CD4-positive, alpha-beta T cell treated with Interleukin-4 for 1 hour (primary cell): ENCODE measurements around the gene CNTN4.
"Not testable (repeated sequence)": the region's sequence is repeated elsewhere in the genome, so short reads cannot be mapped to it uniquely, and the experiment has no call there.

Experiments
- DNase-seq, 2 donors: peaks; one replicate each; pipeline ENCODE4 v3.0.0-alpha.2; 2020 to 2022

CNTN4 gene

DNA sequence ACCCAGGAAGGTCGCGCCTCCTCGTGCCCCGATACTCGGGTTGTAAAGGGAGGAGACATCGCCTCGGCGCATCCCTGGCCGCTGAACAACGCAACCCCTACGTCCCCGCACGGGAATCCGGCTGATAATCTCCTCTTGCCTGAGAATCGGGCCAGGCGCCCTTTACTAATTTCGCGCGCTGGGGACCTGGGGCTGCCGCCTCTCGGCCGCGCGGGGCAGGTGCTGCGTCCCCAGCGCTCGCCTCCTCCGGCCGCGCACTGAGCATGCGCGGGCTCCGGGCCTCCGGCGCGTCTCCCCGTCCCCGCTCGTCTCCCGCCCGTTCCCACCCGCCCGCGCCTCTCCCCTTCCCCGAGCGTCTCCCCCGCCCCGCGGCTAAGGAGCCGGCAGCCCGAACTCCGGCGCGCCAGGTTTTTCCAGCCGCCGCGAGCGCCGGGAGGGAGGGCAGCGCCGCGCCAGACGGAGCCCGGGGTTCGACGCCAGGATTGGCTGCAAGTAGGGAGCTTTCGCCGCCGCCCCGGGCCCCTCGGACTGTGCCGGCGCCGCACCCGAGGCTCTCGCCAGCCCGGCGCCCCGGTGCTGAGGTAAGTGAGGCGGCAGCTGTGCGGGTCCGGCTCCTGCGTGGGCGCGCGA lies at the start of gene CNTN4:
Gene CNTN4, plus strand, starts transcription at position 469 of the 630 bp plus-strand sequence.
- DNase-seq, result no peak

GRCh38 chr3:2061360-2061759 lies 37.3 kb upstream of the CNTN4 start:
- DNase-seq, result no peak

GRCh38 chr3:2071531-2071930 lies 27.1 kb upstream of the CNTN4 start:
- DNase-seq, result no peak

- DNase-seq, result no peak
Measured at GRCh38 chr3:2078821-2079220, 19.8 kb upstream of the CNTN4 start.

- DNase-seq, result no peak
Measured at GRCh38 chr3:2082871-2083480, 15.7 kb upstream of the CNTN4 start.

DNA sequence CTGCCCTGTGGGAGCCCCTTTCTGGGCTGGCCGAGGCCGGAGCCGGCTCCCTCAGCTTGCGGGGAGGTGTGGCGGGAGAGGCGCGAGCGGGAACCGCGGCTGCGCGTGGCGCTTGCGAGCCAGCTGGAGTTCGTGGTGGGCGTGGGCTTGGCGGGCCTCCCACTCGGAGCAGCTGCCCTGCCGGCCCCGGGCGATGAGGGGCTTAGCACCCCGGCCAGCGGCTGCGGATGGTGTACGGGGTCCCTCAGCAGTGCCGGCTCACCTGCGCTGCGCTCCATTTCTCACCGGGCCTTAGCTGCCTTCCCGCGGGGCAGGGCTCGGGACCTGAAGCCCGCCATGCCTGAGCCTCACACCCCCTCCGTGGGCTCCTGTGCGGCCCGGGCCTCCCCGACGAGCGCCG lies 15.1 kb upstream of the CNTN4 start:
- not testable (repeated sequence) for DNase-seq

DNA sequence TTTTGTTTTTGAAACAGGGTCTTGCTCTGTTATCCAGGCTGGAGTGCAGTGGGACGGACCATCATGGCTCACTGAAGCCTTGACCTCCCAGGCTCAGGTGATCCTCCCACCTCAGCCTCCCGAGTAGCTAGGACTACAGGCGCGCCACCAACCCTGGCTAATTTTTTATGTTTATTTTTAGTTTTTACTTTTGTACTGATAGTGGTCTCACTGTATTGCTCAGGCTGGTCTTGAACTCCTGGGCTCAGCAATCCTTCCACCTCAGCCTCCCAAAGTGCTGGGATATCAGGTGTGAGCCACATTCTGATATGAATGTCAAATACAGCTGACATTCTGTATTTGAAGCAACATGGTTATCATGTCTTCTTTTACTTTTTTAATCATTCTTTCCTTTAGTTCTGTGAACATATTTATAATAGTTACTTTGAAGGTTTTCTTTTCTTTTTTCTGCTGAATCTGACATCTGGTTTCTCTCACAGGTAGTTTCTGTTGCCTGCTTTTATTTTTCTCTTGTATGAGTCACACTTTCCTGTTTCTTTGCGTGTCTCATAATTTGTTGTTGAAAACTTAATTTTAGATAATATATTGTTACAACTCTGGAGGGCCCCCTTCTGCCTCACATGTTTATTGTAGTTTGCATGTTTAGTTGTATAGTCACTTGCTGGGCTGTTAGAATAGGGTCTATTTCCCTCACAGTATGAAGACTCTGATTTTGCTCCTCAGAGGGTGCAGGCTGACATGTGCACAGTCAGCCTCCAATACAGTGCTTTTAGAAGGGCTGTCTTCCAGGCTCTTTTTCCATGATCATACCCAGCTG lies 8.4 kb upstream of the CNTN4 start:
- no peak for DNase-seq

GRCh38 chr3:2092758-2093157 lies 5.9 kb upstream of the CNTN4 start:
- DNase-seq, result no peak

- DNase-seq, result no peak
Measured at GRCh38 chr3:2094941-2095340, 3.7 kb upstream of the CNTN4 start.

- DNase-seq, result no peak
Measured at GRCh38 chr3:2096216-2096615, 2.5 kb upstream of the CNTN4 start.

DNA sequence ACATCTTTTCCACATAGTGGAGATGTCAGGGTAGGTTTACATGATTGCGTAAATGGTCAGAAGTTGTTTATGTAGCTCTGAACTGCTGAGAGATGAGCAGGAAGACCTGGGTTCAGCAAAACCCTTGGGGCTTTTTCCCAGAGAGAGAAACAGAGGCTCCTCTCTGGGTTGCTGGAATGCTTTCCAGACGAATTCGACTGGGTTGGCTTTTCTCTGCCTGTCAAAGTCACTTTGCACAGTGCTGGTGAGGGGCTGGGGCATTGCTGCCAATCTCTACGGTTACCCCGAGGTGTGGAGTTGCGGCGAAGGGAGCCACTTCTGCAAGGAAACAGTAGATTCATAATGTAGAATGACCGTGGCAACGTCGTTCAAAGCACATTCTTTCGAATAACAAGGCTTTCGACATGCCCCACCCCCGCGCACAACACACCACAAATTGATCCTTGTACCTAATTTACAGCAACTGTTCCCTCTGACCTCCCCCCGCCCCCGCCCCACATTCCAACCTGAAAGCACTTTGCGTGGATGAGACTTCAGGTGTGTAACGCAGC lies 950 bp upstream of the CNTN4 start:
- no peak for DNase-seq

- no peak for DNase-seq
Measured at GRCh38 chr3:2099028-2099671, 484 bp downstream of the CNTN4 start.

DNA sequence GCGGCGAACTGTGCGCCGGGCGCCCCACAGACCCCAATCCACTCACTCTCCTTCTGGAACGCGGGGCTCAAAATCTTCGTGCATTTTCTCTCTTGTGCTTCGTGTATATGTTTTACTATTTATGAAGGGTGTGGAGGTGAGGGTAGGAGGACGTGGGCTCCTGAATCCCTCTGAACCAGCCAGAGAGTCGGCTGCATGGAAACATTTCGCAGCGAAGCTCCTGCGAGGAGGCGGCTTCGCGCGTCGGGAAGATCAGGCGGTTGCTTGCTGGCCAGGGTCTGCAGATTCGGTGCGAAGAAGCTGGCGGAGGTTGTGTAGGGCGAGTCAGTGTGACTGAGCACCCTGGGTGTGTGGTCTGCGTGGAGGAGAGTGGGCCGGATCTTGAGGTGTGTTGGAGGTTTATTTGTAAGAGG lies 1.1 kb downstream of the CNTN4 start:
- DNase-seq, result no peak

DNA sequence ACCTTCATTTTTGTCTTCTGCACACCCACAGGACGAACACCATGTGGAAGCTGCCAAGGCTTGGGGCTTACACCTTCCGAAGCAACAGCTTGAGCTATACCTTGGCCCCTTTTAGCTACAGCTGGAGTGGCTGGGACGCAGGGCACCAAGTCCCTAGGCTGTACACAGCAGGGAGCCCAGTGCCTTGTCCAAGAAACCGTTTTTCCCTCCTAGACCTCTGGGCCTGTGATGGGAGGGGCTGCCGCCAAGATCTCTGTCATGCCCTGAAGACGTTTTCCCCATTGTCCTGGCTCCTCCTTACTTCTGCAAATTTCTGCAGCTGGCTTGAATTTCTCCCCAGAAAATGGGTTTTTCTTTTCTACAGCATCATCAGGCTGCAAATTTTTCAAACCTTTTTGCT lies 7.8 kb downstream of the CNTN4 start:
- no peak for DNase-seq

- DNase-seq, result no peak
Measured at GRCh38 chr3:2110597-2111117, 12.0 kb downstream of the CNTN4 start.

DNA sequence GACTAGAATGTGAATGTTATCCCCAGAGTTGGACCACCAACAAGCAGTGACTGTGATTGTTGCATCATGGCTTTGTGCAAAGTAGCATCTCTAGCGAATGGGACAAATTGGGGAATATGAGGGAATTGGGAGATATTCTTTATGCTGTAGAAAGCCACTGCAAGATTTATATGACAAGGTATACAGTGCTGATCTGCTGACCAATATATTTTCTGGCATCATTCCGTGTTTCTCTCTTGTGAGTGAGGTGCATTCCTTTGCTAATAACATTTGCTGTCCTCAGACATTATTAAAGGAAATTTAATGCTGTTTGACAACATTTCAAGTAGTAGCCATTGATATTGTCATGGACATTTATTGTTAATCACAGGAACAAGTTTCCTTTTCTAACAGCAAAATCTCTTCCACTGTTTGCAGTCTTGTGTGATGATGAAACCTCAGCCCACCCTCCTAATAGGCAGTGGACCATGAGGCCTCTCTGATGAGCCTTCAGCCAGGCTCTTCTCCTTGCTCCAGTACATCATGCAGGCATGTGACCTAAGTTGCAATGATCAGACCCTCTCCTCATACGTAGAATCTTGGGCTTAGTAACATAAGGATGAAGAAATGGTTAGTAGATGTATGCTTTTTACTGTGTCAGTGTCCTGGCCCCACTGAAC lies 16.1 kb downstream of the CNTN4 start:
- DNase-seq, result no peak

DNA sequence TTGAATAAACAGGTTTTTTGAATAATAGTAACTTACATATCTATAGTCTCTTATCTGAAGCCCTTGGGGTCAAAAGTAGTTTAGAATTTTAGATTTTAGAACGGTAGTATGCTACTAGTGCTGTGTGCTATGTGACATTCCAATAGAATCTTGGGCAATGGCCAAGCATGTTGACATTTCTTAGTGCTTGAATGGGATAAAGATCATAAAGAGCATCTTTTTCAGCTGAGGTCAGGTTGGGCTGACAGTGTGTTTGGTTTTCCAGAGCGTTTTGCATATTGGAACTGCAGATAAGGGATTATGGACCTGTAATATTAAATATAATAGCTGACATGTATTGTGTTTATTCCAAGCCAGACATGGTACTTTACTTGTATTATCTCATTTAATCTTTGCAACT lies 32.1 kb downstream of the CNTN4 start:
- no peak for DNase-seq

GRCh38 chr3:2133146-2133545 lies 34.5 kb downstream of the CNTN4 start:
- DNase-seq, result no peak

DNA sequence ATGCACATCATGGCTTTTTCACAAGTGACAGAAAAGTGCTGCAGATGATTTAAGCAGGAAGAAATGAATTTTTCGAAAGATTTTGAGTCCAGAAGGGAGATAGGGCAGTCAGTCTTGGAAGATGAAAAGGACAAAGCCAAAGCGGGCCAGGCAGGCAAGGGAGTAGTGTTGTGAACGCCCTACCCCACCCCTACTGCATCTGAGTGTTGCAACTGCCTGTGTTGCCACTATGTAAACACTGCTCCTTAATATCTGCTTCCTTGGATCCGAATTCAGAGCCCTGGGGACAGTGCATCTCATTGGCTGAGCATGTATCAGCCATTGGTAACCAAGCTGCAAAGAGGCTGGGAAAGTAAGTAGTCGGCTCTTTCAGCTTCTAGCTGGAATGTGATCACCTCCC lies 39.0 kb downstream of the CNTN4 start:
- DNase-seq, result no peak

GRCh38 chr3:2141482-2141881 lies 42.8 kb downstream of the CNTN4 start:
- no peak for DNase-seq

DNA sequence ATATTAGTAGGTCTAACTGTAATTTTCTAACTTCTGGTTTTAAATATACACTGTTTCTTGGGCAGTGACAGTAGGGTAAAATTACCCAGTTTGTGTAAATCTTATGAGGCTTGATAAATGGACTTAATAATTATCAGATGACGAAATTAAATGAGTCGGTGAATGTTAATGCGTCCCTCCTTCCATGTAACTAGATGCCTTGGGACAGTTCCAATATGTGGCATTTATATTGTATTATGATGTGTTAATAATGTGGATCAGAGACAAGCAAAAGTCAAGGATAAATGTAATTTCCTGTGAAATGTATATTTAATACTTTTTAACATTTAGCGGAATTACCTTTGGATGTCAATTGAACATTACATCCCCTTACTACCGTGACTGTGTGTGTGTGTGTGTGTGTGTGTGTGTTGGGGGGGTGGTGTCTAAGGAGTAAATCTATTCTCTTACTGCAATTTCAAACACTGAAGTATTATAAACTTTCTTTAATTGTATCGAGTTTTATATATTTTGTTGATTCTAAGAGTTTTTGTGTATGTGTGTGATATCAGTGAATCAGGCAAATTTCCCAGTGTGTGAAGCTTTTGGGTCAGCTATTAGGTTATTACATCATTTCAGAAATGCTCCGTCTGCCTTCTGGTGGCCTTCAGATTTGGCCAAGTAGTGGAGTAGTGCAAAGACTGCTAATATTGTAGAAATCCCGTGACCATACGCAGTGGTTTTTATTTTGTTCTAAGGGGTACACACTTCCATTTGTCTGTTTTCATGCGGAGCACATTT lies 50.1 kb downstream of the CNTN4 start:
- no peak for DNase-seq

GRCh38 chr3:2153053-2153452 lies 54.4 kb downstream of the CNTN4 start:
- no peak for DNase-seq
